Lower leg skin (tissue), 3 donors: ENCODE results near the gene CLOCK.

Experiments used
- CTCF ChIP-seq, 3 donors: fragments of 450-650 bp; IDR thresholded peaks; one replicate each; pipeline ENCODE4 v1.5.1; 2016; ENCODE audit warnings: antibody characterized with exemption in 3 of 3, mild to moderate bottlenecking in 3 of 3, moderate library complexity in 2 of 3
- POLR2A ChIP-seq, 2 donors: fragments of 450-650 bp; IDR thresholded peaks; one replicate each; pipeline ENCODE4 v1.6.1; 2016 to 2017; ENCODE audit warnings: antibody characterized with exemption in 2 of 2, mild to moderate bottlenecking in 1 of 2, moderate library complexity in 1 of 2

DNA sequence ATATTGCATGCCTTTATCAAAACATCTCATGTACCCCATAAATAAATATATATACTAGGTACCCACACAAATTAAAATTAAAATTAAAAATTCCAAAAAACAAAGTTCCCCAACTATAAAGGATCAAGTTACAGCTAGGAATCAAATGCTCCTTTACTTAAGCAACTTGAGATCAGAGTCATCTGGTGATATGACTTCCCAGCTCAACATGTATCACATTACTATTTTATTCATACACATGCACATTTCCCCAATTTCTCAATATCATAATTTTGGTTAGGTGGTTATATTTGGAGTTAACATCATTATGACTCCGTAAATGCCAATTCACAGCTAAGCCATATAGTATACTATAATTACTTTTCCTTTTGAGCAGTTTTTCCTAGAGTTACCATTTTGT is 60.9 kb downstream of the CLOCK start:
- TF ChIP-seq POLR2A (IDR thresholded peaks at IDR 0.05) (no peak), CTCF (IDR thresholded peaks at IDR 0.05) (no peak)
